ENCODE data around the gene TAS2R5.
"Not testable (repeated sequence)": the region's sequence is repeated elsewhere in the genome, so short reads cannot be mapped to it uniquely, and the experiment has no call there.

The TAS2R5 gene, protein sequence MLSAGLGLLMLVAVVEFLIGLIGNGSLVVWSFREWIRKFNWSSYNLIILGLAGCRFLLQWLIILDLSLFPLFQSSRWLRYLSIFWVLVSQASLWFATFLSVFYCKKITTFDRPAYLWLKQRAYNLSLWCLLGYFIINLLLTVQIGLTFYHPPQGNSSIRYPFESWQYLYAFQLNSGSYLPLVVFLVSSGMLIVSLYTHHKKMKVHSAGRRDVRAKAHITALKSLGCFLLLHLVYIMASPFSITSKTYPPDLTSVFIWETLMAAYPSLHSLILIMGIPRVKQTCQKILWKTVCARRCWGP

DNA sequence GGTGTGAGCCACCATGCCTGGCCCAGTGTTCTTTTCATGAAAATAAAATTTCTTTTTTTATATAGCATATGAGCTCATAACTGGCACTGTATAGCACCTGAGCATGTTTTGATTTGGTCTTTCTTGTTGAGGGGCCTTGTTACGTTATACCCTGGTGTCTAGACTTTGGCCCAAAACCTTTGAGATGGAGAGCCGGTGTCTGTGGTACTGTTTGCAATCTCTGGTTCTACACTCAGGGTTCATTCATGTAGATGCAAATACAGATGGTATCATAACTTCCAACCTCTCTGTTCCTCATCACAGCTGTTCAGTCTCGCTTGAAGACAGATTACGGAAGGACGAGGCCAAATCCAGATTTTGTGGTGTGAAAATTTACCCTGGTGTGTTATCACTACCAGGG lies at the start of gene TAS2R5:
TSS of gene TAS2R5 (plus strand) at position 301 of the 400 bp plus-strand sequence. CDS start 145 bp downstream, outside the sequence.
- no peak for DNase-seq

DNA sequence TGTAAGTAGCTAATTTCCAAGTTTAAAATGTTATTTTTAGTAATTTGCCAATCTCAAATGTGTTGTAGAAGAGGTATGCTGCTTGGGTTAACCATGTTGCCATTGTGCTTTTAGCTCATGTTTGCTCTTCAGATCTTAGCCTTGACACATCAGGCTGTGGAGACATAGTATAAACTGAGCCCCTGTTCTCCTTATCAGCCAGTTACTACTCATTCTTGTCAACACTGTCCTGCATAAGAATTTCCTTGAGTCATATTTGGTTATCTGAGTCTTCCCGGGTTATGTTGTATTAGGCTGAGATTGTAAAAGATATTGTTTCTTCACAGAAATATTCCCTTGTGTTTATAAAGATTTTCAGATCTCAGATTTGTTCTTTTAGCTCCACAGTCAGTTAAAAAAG lies 47.8 kb upstream of the TAS2R5 start:
- DNase-seq = no peak

DNA sequence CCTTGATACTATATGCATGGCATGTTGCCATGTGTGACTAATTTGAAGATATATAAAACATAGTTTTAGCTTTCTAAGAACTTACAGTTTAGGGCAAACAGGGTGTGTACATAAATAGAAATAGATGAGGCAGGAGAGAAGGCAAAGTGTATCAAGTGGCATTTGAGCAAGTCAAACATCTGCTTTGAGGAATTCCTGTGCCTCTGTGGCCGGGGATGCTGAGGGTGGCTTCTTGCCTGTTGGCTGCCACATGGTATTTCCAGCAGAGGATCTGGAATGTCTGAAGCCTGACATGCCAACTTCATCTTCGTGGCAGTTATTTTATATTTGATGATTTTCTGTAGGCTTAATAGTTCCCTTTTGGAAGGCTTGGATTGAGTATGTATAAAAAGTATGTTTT lies 45.9 kb upstream of the TAS2R5 start:
- no peak for DNase-seq

- DNase-seq = no peak
Observed at GRCh38 chr7:141748396-141748795, 41.6 kb upstream of the TAS2R5 start.

DNA sequence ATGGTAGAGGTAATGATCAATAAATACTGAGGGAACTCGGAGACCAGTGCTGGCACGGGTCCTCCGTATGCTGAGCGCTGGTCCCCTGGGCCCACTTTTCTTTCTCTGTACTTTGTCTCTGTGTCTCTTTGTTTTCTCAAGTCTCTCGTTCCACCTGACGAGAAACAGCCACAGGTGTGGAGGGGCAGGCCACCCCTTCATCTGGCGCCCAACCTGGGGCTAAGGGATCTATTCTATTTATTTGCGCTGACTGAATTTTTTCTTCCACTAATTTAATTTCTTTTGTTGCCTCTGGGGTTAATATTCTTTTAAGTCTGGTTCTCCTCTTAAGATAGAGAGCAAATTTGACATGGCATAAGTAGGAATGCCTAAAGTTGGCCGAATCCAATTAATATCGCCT lies 38.1 kb upstream of the TAS2R5 start:
- DNase-seq = not testable (repeated sequence)

GRCh38 chr7:141752634-141753033 lies 37.4 kb upstream of the TAS2R5 start:
- DNase-seq = no peak

GRCh38 chr7:141754939-141755338 lies 35.1 kb upstream of the TAS2R5 start:
- peak; percentile 39 for DNase-seq

GRCh38 chr7:141763797-141764196 lies 26.2 kb upstream of the TAS2R5 start, which contains the start of gene TAS2R3:
TAS2R3 (plus strand) TSS chr7:141764097; CDS start chr7:141764159, 62 bp downstream.
- DNase-seq = no peak

- not testable (repeated sequence) for DNase-seq
Observed at GRCh38 chr7:141770083-141770583, 19.9 kb upstream of the TAS2R5 start.

DNA sequence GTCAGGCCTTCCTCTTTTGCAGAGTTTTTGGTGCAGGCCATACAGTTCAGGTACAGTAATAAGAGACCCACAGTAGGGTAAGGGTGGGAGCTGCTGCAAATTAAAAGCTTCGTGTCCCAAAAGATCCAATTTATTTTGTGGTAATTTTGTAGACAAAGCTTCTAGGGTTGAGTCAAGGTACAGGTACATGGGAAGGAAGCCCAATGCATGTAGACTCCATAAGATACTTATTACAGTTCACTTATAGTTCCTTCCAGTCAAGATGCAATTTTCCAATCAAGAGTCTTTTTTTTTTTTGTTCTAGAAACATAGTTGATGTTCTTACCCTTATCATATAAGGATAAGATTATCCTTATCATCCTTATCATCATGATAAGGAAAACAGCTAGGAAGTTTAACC lies 13.6 kb upstream of the TAS2R5 start, which contains the start of gene TAS2R4:
TSS of gene TAS2R4 (plus strand) at position 301 of the 400 bp plus-strand sequence. CDS start 1,815 bp downstream, outside the sequence.
- DNase-seq = no peak

DNA sequence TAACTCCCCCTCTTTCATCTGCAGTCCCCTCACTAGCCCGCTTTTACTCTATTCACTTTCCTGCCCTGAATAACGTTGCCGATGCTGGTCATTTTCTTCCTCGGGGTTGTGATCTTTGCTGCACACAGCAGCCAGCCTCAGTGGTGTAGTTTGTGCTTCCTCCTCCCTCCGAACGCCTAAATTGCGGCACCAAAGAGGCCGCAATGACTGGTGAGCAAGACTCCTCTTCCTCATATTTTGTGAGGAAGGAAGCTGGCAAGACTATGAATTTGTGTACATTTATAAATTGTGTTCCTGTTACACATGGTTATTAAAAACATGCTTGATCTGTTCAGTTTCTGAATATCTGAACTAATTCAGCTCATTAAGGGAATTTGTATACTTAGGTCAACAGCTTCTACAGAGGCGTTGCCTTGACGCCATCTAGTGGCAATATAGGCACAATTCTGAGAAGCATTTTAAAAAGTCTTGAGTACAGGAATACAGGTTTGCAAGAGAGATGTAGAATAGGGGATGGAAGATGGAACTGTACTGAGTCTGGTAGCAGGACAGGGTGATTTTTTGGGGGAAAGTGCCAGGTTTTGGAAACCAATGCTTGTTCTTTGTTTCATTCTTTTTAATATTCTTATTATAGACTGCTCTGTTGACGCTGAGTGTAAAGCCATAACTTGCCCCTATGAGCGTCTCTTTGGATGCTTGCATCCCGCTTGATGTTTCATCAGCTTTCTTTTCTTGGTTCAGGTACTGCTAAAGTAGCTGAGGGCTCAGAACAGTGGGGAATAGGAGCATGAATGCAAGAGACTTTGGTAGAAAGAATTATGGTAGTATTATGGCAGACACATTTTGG lies 4.1 kb upstream of the TAS2R5 start:
- peak; percentile 70 for DNase-seq

DNA sequence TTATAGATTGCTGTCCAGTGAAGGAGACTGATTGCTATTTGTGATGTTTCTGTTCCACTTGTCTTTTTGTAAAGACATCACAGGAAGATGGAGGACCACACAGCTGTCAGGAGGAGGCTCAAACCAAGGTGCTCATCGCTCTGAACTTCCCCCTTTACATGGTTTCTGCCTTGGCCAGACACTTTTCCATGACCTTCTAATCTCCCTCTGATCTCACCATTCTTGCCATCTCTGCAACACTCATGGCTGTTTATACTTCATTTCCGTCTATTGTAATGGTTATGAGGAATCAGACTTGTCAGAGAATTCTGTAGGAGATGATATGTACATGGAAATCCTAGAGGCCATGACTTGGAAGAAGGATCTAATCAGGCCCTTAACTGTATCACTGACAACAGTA lies 1.7 kb upstream of the TAS2R5 start:
- DNase-seq = no peak

DNA sequence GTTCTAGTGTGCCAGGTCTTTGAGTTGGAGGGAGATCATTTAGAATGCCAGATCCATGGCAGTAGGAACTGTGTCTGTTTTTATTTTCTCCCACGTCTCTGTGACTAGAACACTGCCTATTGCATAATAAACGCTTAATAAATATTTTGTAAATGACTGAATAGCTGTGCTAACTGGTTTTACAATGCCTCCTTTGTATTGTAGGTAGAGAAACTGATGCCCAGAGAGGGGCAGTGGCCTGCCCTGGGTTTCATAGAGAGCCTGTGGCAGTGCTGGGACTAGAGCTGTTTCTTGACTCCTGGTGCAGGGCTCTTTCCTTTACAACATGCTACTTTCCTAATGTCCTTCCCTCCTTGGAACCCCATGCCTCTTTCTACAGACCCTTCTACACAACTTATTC lies 2.5 kb downstream of the TAS2R5 start:
- no peak for DNase-seq

- no peak for DNase-seq
Observed at GRCh38 chr7:141820067-141820466, 30.1 kb downstream of the TAS2R5 start.

DNA sequence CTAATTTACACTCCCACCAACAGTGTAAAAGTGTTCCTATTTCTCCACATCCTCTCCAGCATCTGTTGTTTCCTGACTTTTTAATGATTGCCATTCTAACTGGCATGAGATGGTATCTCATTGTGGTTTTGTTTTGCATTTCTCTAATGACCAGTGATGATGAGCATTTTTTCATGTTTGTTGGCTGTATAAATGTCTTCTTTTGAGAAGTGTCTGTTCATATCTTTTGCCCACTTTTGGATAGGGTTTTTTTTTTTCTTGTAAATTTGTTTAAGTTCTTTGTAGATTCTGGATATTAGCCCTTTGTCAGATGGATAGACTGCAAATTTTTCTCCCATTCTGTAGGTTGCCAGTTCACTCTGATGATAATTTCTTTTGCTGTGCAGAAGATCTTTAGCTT lies 32.4 kb downstream of the TAS2R5 start:
- not testable (repeated sequence) for DNase-seq

DNA sequence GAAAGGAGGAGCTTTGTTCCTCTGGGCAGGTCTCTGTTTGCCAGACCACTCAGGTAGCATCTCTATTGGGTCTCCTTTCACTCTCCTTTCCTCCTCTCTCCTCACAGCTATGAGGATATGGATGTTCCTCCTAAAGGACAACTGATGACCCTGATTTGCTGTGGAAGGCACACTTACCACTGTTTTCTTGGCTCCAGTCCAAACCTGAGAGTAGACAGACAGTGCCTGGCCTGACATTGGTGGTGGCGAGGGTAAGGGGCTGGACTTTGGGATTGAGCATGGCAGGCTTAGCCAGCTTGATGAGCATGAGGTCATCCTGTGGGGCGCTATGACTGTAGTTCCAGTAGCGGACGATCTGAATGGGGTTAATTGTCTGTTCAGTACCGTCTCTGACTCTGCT lies 47.7 kb downstream of the TAS2R5 start:
- DNase-seq = no peak

- DNase-seq = no peak
Observed at GRCh38 chr7:141838581-141838980, 48.6 kb downstream of the TAS2R5 start.

GRCh38 chr7:141839256-141839655 lies 49.2 kb downstream of the TAS2R5 start:
- DNase-seq = no peak

GRCh38 chr7:141840708-141841107 lies 50.7 kb downstream of the TAS2R5 start:
- no peak for DNase-seq

Measured in NCI-H1092 treated with DMSO at 0.1 percent for 48 hours (cell line).